Hepatic stellate cell (primary cell): Measurements from ENCODE around the gene DIP2C.
"Not testable (repeated sequence)": the region's sequence is repeated elsewhere in the genome, so short reads cannot be mapped to it uniquely, and the experiment has no call there.

Source experiments
- DNase-seq: peaks from one replicate; pipeline ENCODE4 v3.0.0; 2011; ENCODE audit warnings: low spot score

DIP2C gene

DNA sequence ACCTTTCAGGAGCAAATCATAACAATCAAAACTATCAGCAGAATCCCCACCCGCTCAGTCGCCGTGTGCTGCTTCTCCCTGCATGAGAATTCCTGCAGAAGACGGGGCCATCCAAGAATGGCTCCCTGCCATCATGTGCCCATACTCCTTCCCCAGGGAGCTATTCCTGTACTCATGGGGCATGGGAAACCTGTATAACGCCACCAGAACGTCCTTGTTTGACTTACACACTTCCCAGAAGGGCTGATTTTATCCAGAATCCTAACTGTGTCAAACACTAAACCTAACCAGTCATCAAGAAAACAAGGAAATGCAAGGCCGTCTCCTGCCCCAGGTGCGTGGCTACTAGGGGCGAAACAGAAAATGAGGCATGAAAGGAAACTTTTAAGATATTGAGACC lies 16.0 kb downstream of the DIP2C start:
- DNase-seq = no peak

DNA sequence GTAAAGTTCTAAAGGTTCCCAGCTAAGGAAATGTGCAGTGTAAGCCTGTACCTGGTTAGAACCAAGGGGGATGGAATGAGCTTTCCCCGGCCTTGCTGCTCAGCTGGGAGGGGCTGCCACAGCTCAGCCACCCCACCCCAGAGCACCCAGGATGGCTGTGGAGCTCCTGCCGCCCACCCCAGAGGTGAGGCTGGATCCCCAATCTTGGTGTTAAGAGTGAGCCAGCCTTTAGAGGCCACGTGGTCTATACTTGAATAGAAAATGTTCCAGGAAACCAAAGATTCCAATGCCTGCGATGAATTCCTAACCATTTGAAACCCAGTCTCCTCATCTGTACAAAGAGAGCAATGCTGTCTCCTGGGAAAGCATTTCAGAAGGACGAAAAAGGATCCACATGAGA lies 16.5 kb downstream of the DIP2C start:
- no peak for DNase-seq

DNA sequence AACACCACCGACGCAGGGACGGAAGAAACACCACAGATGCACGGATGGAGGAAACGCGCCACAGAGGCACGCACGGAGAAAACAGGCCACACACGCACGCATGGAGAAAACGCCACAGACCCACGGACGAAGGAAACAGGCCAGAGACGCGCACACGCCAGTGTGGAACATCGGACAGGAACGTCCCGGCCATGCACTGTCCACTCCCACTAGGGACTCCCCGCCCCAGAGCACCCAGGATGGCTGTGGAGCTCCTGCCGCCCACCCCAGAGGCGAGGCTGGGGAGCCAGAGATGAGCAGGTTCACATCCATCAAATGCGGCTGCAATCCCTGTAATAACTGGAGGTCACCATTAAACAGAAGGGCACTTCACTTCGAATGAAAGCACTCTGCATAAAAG lies 17.3 kb downstream of the DIP2C start:
- no peak for DNase-seq

DNA sequence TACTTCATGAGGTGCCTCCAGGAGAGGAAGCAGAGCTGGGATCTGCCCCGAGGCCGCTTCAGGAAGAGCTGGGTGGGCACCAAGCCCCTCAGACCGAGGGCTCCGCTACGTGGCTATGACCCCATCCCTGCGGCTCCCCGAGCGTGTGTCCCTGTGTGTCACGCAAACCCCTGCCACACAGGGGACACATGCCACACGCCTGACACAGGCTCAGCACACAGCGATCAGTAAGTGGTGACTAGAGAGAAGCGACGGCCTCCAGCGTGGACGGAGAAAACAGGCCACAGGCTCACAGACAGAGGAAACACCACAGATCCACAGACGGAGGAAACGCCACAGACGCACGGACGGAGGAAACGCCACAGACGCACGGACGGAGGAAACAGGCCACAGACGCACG lies 18.5 kb downstream of the DIP2C start:
- DNase-seq = no peak

DNA sequence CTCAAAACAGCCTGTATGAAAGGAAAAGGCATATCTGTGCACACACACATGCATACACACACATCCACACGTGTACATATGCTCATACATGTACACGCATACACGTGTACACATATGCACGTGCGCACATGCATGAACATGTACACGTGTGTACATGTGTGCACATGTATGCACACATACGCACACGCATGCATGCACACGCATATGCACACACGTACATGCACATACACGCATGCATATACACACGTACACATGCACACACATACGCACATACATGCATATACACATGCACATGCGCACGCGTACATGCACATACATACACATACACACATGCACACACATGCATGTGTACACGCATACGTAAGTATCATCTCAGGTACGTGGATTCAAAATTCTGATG lies 19.4 kb downstream of the DIP2C start:
- DNase-seq = no peak

DNA sequence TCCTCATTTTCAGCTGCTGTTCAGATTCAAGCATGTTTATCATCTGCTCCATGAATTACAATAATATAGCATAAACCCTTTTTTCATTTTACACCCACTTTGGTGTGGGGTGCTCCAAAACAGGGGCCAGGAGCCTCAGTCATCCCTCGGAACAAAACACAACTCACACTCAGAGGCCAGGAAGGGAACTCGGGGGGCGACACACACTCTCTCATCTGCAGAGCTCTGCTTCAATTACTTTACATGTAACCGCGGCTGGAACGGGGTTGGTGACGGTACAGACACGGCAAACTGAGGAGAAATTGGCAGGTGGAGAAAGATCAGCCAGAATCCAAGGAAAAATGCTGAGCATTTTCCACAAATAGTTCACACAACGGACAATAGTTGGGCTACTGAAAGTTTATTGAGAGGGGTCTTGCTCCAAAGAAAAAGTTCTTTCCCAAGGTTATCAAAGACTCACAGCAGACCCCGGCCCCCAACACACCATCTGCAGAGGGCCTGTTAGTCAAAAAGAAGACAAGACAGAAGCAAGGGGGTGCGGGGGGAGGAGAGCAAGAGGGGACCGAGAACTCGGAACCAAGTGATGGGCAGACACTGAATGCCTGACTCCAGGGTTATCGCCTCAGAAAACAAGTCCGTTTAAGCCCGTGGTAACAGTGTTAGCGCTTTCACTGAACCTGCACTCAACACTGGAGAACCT lies 20.5 kb downstream of the DIP2C start:
- no peak for DNase-seq

DNA sequence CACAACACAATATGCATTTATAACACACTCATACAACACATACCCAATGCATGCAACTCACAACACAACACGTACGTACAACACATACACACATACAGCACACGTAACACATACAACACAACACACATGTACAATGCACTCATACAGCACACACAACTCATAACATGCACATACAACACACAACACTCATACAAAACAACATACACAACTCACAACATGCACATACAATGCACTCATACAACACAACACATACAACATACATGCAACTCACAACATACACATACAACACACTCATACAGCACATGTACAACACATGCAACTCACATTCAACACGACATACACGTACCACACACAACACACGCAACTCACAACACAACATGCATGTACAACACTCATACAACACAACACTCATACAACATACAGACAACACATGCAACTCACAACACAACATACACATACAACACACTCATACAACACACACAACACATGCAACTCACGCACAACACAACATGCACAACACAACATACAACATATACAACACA lies 21.8 kb downstream of the DIP2C start:
- no peak for DNase-seq

DNA sequence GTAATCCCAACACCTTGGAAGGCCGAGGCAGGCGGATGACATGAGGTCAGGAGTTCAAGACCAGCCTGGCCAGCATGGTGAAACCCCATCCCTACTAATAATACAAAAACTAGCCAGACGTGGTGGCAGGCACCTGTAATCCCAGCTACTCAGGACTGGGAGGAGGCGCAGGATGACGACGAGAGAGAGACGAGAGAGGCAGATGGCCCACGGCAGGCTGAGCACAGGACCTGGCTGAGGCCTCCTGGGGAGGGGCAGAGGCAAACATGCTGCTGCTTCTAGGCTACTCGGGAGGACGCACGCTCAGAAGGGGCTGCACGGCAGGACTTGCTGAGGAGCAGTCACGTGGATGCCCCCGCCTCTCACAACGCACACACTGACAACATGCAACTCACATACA lies 22.4 kb downstream of the DIP2C start:
- no peak for DNase-seq

DNA sequence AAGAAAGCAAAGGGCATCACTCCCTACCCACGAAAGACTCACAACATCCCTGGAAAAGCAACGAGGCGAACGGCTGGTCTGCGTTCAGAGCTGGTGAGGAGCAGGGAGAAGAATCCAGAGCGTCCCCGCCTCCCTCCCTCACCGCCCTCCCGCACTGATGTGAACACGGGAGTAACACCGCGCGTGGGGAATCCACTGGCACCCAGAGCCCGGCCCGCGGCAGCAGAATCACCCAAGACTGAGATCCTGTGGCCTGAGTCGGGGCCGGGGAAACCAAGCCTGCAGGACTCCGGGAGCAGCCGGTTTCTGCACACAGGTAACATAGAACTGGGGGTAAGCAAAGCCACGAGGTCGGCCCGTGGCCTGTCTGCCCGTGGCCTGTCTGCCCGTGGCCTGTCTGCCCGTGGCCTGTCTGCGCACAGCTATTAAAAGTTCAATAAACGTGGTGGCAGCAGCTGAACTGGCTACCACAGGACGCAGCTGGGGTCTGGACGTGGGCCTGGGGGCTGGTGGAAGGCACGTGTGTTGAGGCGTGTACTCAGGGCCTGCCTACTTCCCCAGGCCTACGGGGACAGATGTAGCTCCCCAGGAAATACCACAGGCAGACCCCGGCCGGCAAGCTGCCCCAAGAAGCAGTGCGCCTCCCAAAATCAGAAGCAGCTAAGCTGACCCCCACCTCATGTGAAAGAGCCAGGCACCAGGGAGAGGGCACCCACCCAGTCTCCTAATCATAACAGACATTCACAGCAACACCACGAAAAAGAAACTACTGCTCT lies 23.0 kb downstream of the DIP2C start:
- no peak for DNase-seq

DNA sequence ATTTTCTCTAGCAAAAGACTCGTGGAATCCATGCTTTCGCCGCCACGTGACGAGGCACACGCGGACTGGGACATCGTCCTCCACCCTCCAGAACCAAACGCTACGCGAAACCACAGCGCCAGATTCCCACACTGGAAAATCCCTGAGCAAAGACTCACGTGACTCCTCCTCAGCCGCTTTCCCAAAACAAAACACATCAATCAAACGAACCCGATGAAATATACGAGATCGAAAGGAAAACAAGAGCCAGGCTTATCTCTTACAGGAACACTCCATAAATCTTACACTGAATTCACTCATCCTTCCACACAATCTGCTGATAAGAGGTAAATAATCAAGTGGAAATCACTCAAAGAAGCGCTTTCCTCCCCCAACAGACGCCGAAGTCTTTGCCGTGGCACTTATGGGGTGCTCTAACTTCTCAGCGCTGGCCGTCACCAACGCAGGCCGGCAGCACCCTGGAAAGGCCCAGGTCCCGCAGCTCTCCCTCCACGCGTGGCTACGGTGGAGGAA lies 23.8 kb downstream of the DIP2C start:
- DNase-seq = peak; percentile 80

DNA sequence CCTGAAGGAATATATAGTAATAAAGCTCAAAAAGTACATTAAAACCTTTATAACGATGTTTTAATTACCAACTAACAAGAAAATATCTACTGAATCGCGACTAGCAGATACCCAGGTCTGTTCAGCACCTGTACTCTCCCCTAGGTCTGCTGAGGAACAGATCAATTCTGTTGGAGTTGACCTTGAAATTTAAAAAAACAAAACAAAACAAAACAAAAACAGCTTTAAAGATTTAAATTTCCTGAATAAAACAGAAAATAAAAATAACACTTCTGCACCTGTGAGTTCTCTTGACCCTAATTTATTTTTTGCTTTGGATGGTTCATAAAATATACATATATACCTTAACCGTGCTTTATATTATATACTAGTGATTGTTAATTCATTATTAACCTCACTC lies 24.6 kb downstream of the DIP2C start:
- DNase-seq = no peak

DNA sequence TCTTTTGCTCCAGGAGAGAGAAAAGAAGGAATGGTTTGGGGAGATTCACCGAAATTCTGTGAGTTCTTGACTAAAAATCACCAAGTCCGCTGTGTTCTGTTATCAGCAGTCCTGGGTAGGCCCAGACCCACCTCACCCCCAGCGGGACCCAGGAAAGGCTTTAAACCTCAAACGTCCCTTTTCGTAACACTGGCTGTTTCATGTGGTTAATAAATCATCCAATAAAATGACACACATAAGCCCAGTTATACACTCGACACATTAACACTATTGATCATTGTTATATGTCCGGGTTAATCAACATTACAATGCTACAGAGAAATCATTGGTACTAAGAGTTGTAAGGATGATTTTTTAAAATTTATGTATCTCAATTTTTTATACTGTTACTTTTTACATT lies 25.2 kb downstream of the DIP2C start:
- DNase-seq = no peak

DNA sequence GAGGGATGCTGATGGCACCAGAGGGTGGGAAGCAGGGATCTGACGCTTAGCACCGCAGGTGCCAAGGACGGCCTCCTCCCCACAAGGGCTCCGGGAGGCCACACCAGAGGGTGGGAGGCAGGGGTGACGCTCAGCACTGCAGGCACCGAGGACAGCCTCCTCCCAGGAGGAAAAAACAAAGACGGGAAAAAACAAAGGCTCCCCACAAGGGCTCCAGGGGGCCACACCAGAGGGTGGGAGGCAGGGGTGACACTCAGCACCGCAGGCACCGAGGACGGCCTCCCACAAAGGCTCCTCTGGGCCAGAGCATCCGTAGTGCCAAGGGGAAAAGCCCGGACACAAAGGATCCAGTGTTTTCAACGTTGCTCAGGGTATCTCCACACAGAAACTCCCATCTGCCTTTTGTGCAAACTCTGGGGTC lies 25.6 kb downstream of the DIP2C start:
- no peak for DNase-seq

DNA sequence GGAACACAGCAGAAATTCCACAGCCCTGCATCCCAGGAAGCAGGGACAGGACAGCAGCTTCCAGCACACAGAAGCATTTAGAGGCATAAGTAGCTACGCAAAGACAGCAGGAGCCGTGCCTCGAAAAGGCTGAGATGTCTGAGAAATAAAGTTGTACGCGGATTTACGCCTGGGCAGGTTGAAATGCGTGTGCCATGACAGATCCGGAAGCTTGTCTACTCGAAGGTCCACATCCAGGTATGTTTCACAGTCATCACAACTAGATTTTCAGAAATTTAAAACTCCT lies 26.1 kb downstream of the DIP2C start:
- DNase-seq = no peak

DNA sequence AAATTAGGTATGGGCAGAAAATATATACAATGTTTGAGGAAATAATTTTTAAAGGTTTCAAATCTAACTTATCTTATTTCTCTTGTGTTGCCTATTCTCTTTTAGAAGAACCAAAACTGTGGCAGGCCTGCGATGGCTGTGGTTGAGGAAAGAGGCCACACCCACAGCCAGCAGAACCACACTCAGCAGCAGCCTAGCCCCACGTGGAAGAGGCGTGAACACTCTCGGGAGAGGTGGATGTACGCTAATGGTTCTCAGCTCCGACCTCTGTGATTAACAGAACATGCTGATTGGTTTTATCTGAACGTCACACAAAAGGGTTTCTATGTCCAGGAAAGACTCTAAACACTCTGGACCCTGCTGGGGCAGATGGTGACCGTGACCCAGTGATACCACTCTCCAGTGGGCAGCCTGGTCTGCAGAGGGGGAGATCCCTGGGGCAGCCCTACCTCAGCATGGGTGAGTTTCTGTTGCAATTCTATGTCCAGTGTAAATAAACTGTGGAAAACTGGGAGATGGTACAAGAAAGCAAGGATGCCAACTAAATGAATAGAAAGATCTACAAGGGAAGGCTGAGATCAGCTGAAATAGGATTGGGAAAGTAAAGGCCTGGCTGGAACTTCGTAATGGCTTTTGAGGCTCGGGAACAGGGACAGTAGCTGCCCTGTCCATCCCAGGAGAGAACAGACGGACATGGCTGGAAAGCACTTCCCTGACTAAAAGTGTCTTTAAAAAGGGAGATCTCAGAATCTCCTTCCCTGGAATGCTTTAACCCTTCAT lies 26.6 kb downstream of the DIP2C start:
- DNase-seq = no peak

DNA sequence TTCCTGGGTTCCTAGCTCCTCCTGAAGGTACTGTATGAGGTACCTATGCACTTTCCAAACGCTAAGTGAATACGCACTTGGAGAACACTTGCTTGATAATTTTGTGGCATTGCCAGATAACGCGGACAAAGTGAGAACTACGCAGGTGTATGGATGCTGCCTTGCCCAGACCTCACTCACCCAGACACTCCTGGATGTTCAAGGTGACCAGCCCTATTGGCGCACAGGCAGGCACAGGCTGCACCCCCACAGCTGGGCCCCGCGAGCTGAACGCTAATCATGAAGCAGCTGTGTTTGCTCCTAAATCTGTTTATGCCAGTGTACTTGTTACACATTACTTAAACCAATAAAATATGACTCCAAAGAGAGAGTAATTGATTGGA lies 27.3 kb downstream of the DIP2C start:
- DNase-seq = no peak

DNA sequence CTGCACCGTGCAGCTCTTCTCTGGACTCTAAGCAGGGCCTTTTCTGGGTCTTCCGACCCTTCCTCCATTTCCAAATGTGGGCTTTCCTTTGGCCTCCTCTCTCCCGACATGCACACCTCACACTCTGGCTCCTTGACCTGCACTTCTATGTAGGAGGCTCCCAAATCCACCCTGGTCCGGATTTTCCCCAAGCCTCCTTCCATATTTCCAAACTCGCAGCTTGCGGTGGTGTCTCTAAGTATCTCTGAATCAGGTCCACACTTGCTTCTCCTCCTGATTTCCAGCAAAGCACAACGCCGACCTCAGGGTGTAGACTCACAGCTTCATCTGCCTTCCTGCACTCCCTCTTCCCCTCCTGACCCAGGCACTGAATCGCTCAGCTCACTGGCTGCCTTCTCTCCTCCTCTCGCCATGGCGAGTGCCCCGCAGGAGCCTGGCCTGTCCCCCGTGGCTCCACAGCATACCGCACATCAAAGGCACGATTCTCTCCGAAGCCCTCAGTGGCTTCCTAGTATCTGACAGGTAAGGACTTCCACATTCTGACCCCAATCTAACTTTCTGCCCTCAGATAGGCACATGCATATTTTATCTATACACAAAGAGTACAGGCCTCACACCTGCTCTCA lies 27.8 kb downstream of the DIP2C start:
- DNase-seq = no peak

DNA sequence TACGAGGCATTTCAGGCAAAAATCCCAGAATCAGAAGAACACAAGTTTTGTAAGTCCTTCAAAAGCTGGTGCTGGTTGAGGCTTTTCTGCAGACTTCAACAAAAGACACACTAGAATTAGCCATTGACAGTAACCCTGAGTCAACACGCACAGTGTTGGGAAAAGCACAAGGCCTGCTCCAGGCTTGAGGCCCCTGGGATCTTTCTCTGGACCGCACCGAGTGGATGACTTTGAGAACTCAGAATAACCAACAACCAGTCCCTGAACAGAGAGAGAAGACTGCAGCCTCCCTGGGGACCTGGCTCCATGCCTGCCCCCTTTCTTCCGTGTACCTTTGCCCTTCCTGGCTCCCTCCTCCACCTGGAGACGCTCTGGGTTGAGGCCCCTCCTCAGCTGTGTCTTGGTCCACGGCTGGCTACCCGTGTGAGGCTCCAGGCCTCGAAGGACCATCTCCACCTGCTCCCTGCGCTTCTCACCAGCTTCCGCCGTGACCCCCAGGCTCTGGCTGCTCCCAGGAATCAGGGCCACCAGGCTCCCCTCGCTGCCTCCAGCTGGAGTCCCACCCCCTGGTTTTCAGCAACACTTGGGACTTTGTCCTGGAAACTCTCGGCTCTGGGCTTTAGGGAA lies 28.4 kb downstream of the DIP2C start:
- no peak for DNase-seq

DNA sequence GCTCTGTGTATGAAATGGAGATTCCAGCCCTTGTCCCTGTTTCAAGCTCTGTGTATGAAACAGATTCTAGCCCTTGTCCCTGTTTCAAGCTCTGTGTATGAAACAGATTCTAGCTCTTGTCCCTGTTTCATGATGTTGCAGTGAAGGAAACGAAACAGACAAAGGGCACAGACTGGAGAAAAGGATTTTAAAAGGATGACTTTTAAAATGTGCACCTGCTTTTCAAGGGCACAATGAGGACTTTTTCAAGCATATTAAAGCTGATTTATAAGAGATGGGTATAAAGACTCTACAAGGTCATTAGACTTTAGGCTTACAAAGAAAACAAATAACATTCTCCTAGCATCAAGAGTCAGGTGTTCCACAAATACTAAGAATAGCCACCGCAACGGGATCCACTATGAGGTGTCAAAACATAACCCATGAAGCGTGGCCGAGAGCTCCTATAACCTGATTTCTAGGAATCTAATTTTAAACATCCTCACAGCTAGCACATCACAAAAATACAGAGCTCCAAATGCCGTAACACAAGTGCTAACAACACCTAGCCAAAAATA lies 29.0 kb downstream of the DIP2C start:
- no peak for DNase-seq

DNA sequence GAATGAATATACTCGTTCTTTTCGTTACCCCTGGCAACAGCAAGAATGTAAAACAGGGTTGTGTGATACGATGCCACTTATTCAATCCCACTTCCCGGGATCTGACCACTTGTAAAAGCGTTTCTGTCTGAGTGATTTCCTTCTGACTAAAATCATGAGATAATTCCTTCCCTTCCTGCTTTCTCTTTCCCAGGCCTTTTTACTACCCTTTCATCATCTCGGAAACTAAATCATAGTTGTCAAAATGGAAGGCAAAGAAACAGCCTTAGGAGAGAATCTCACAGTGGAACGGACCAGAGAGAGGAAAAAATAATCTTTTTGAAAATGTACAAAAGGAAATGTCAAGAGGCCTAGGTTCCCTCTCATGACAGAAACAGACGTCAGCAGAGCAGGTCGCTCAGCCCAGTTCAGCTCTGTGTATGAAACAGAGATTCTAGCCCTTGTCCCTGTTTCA lies 29.8 kb downstream of the DIP2C start:
- DNase-seq = peak; percentile 84

DNA sequence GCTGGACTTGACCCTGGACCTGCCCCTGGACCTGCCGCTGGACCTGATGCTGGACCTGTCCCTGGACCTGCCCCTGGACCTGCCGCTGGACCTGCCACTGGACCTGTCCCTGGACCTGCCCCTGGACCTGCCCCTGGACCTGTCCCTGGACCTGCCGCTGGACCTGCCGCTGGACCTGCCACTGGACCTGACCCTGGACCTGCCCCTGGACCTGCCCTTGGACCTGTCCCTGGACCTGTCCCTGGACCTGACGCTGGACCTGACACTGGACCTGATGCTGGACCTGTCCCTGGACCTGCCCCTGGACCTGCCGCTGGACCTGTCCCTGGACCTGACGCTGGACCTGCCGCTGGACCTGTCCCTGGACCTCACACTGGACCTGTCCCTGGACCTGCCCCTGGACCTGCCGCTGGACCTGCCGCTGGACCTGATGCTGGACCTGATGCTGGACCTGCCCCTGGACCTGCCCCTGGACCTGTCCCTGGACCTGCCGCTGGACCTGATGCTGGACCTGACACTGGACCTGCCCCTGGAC lies 31.6 kb downstream of the DIP2C start:
- DNase-seq = not testable (repeated sequence)
